Measurements from ENCODE around the gene C2CD2. TPM values are rescaled to one million over a fixed set of nuclear protein-coding genes. Genes with fewer than 3 reads are reported as not detected.

Gene C2CD2
- total RNA-seq, 2 experiments from 2014 or later: 8.2 to 8.8 TPM

GRCh38 chr21:41967708-41968107, 13.9 kb upstream of the C2CD2 start:
- H3K4me3 Mint-ChIP-seq: no peak overlapping the region
- no peaks in the 10 kb centered on the region for H3K4me1 Mint-ChIP-seq (ENCODE audit: low read depth)
- H3K36me3 Mint-ChIP-seq (ENCODE audit: low read depth): no peaks in the 10 kb centered on the region
- intact Hi-C loops (cut with DNase I, micrococcal nuclease): no loop called here
- H3K27ac Mint-ChIP-seq: no peak overlapping the region
- Histone ChIP-seq H3K9me3 (ENCODE audit: control insufficient read depth in 1 of 2, insufficient read depth in 1 of 2, low read length in 2 of 2) (peaks cover 0 to 6% of the 10 kb centered on the region in 2 experiments), H3K4me1 (ENCODE audit: insufficient read depth, low read length) (no peaks in the 10 kb centered on the region), H3K4me3 (ENCODE audit: low read length) (no peak overlapping the region), H3K36me3 (ENCODE audit: insufficient read depth, low read length) (no peaks in the 10 kb centered on the region), H3K27ac (ENCODE audit: low read depth in 1 of 2, low read length in 2 of 2) (no peak overlapping the region), H3K27me3 (ENCODE audit: control insufficient read depth in 1 of 2, insufficient read depth in 2 of 2, low read length in 2 of 2) (peaks cover 0 to 3% of the 10 kb centered on the region in 2 experiments)
- H3K9me3 Mint-ChIP-seq: no peaks in the 10 kb centered on the region
- no peak for DNase-seq
- H3K27me3 Mint-ChIP-seq: peaks cover 4% of the 10 kb centered on the region
- ATAC-seq (ENCODE audit: poor library complexity): no peak
- CTCF ChIA-PET: no interaction called here
- TF ChIP-seq CTCF (IDR thresholded peaks at IDR 0.05): no peak
- POLR2A ChIA-PET: no interaction called here

GRCh38 chr21:41966872-41967621, 13.2 kb upstream of the C2CD2 start:
- H3K27me3 ChIP-seq (ENCODE audit: control insufficient read depth in 1 of 2, insufficient read depth in 2 of 2, low read length in 2 of 2): peaks cover 0 to 9% of the 10 kb centered on the region in 2 experiments
- H3K9me3 ChIP-seq (ENCODE audit: control insufficient read depth in 1 of 2, insufficient read depth in 1 of 2, low read length in 2 of 2): no peaks in the 10 kb centered on the region
- DNase-seq (peak in 1 of 14 experiments; percentile 10), ATAC-seq (ENCODE audit: poor library complexity) (no peak)
- intact Hi-C loops (cut with DNase I, micrococcal nuclease): no loop called here
- H3K27me3 Mint-ChIP-seq: peaks cover 4% of the 10 kb centered on the region
- H3K4me1 ChIP-seq (ENCODE audit: insufficient read depth, low read length): no peaks in the 10 kb centered on the region
- H3K9me3 Mint-ChIP-seq: no peaks in the 10 kb centered on the region
- ChIA-PET POLR2A (no interaction called here), CTCF (no interaction called here)
- no peak overlapping the region for H3K27ac ChIP-seq (ENCODE audit: low read depth in 1 of 2, low read length in 2 of 2)
- no peaks in the 10 kb centered on the region for H3K36me3 Mint-ChIP-seq (ENCODE audit: low read depth)
- no peak overlapping the region for H3K4me3 ChIP-seq (ENCODE audit: low read length)
- H3K4me3 Mint-ChIP-seq: no peak overlapping the region
- no peaks in the 10 kb centered on the region for H3K36me3 ChIP-seq (ENCODE audit: insufficient read depth, low read length)
- H3K27ac Mint-ChIP-seq: no peak overlapping the region
- H3K4me1 Mint-ChIP-seq (ENCODE audit: low read depth): no peaks in the 10 kb centered on the region
- no peak for TF ChIP-seq CTCF (IDR thresholded peaks at IDR 0.05)

GRCh38 chr21:41966041-41966833, 12.4 kb upstream of the C2CD2 start:
- Histone ChIP-seq H3K36me3 (ENCODE audit: insufficient read depth, low read length) (no peaks in the 10 kb centered on the region), H3K27me3 (ENCODE audit: control insufficient read depth in 1 of 2, insufficient read depth in 2 of 2, low read length in 2 of 2) (peaks cover 0 to 11% of the 10 kb centered on the region in 2 experiments), H3K27ac (ENCODE audit: low read depth in 1 of 2, low read length in 2 of 2) (no peak overlapping the region), H3K9me3 (ENCODE audit: control insufficient read depth in 1 of 2, insufficient read depth in 1 of 2, low read length in 2 of 2) (no peaks in the 10 kb centered on the region), H3K4me3 (ENCODE audit: low read length) (no peak overlapping the region), H3K4me1 (ENCODE audit: insufficient read depth, low read length) (peaks cover 4% of the 10 kb centered on the region)
- peaks cover 8% of the 10 kb centered on the region for H3K27me3 Mint-ChIP-seq
- TF ChIP-seq CTCF (IDR thresholded peaks at IDR 0.05): no peak
- H3K36me3 Mint-ChIP-seq (ENCODE audit: low read depth): no peaks in the 10 kb centered on the region
- H3K4me1 Mint-ChIP-seq (ENCODE audit: low read depth): no peaks in the 10 kb centered on the region
- no peak overlapping the region for H3K4me3 Mint-ChIP-seq
- ATAC-seq (ENCODE audit: poor library complexity) (no peak), DNase-seq (peak in 1 of 14 experiments; percentile 25)
- ChIA-PET POLR2A (no interaction called here), CTCF (no interaction called here)
- no peaks in the 10 kb centered on the region for H3K9me3 Mint-ChIP-seq
- no peak overlapping the region for H3K27ac Mint-ChIP-seq
- intact Hi-C loops (cut with DNase I, micrococcal nuclease): no loop called here
